ENCODE measurements around the gene LMNTD2.
A peak's percentile ranks its signal among the peaks of the same experiment; 100 is the strongest.

LMNTD2 gene

DNA sequence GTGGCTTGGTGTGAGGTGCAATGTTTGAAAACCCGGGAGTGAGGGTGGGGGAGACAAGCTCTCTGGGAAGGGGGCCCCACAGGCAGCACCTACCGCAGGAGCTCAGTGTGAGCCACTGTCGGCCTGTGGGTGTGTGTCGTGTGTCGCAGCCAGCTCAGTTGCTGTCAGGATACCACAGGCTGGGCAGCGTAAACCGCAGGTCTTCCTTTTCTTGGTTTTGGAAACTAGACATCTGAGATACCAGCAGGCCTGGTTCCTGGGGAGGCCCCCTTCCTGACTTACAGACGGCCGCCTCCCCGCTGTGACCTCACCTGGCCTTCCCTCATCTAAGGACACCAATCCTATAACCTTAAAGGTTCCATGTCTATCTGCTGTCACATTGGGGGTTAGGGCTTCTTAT lies 35.8 kb upstream of the LMNTD2 start:
- Mint-ChIP-seq H3K27ac (no peak overlapping the region), H3K4me1 (ENCODE audit: low read depth) (no peaks in the 10 kb centered on the region), H3K36me3 (ENCODE audit: low read depth) (peaks cover 48% of the 10 kb centered on the region), H3K9me3 (no peaks in the 10 kb centered on the region), H3K27me3 (ENCODE audit: low read depth) (no peaks in the 10 kb centered on the region), H3K4me3 (no peak overlapping the region)
- no peak for DNase-seq (ENCODE audit: low spot score)

DNA sequence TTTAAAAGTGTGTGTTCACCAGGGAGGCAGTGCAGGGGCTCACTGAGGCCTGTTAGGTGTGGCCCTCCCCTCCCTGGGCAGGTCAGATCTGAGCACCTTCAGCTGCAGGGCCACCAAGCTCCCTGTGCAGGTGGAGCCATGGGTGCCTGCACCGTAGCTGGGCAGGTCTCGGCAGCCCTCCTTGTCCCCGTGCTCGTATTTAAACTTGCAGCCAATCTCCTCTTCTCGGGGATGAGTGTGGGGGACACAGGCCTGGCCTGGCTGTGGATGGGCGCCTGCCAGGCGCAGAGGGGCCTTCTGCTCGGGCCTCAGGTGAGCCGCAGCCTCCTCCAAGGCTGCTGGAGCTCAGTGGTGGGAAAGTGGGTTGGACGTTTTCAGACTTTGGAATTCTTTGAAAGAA lies 34.9 kb upstream of the LMNTD2 start:
- peaks cover 52% of the 10 kb centered on the region for H3K36me3 Mint-ChIP-seq (ENCODE audit: low read depth)
- H3K4me3 Mint-ChIP-seq = no peak overlapping the region
- H3K4me1 Mint-ChIP-seq (ENCODE audit: low read depth) = no peaks in the 10 kb centered on the region
- H3K27me3 Mint-ChIP-seq (ENCODE audit: low read depth) = no peaks in the 10 kb centered on the region
- H3K9me3 Mint-ChIP-seq = no peaks in the 10 kb centered on the region
- no peak overlapping the region for H3K27ac Mint-ChIP-seq
- DNase-seq (ENCODE audit: low spot score) = no peak

DNA sequence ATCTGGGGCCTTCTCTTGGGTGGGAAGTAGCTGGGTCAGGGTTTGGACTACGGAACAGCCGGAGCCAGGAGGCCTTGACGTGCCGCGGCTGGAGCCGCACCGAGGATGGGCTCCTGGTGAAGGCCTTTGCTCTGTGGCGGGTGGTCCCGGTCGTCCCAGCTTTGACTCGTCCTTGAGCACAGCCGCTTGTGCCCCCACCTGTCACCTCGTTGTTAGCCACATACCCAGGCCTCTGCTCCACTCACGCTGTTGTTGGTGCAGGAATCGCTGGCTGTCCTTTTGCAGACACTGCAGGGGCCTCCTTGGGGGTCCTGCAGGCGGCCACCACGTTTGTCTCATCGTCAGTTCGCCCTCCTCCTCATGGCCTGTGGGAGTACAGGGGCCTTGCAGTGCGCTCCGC lies 32.8 kb upstream of the LMNTD2 start:
- Mint-ChIP-seq H3K9me3 (no peaks in the 10 kb centered on the region), H3K4me3 (no peak overlapping the region), H3K27me3 (ENCODE audit: low read depth) (no peaks in the 10 kb centered on the region), H3K36me3 (ENCODE audit: low read depth) (peaks cover 64% of the 10 kb centered on the region), H3K27ac (no peak overlapping the region), H3K4me1 (ENCODE audit: low read depth) (no peaks in the 10 kb centered on the region)
- no peak for DNase-seq (ENCODE audit: low spot score)

DNA sequence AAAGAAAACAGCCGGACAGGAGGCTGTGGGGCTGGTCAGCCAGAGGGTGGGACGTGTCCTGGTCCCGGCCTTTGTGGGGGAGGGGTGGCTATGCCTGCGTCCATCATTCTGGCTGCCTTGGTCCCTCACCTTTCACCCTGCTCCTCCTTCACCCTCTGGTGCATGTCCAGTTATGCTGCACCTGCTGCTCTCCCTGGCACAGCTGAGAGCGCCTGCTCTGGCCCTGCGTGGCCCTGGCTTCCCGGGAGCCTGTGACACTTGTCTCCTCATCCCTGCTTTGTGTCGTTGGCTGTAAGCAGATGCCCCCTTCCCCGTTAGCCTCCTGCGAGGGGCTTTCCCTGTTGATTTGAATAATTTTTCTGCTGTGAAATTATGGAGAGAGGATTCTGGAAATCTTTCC lies 32.4 kb upstream of the LMNTD2 start:
- Mint-ChIP-seq H3K9me3 (no peaks in the 10 kb centered on the region), H3K27ac (no peak overlapping the region), H3K27me3 (ENCODE audit: low read depth) (no peaks in the 10 kb centered on the region), H3K36me3 (ENCODE audit: low read depth) (peaks cover 68% of the 10 kb centered on the region), H3K4me3 (no peak overlapping the region), H3K4me1 (ENCODE audit: low read depth) (peaks cover 4% of the 10 kb centered on the region)
- no peak for DNase-seq (ENCODE audit: low spot score)

DNA sequence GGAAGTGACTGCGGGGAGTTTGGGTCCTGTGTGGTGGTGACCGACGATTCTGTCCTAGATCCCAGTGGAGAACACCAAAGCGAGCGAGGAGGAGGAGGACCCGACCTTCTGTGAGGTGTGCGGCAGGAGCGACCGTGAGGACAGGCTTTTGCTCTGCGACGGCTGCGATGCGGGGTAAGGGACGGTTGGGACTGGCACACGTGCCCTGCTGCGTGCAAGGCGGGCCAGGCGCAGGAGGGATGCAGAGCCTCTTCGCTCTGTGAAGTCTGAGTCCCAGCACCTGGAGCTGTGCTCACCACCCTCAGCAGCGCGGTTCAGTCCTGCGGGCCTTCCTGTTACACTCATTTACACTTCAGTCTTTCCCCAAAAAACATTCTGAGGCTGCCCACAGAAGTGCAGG lies 32.0 kb upstream of the LMNTD2 start:
- H3K9me3 Mint-ChIP-seq = no peaks in the 10 kb centered on the region

DNA sequence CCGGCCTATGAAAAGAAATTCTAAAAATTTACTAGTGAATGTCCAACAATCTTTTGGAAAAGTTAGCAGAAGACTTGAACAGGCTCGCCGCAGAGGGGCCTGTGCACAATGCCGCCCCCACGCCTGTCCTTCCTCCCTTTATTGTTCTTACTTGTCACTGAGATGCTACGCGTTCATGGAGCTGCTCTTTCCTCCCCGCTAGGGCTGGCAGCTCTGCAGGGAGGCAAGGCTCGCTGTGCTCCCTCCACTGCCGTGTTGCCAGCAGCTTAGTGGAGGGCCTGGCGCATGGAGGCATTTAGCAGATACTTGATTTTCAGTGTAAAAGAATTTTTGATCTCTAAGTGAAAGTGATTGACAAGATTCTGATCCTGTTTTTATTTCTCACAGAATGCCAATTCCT lies 30.5 kb upstream of the LMNTD2 start:
- Mint-ChIP-seq H3K4me3 (no peak overlapping the region), H3K36me3 (ENCODE audit: low read depth) (peaks cover 69% of the 10 kb centered on the region), H3K27ac (no peak overlapping the region)

More for the DNA sequence above, 32.0 kb upstream of the LMNTD2 start:
- peaks cover 8% of the 10 kb centered on the region for H3K4me1 Mint-ChIP-seq (ENCODE audit: low read depth)
- H3K4me3 Mint-ChIP-seq = no peak overlapping the region
- no peak overlapping the region for H3K27ac Mint-ChIP-seq
- no peak for DNase-seq (ENCODE audit: low spot score)
- no peaks in the 10 kb centered on the region for H3K27me3 Mint-ChIP-seq (ENCODE audit: low read depth)
- H3K36me3 Mint-ChIP-seq (ENCODE audit: low read depth) = peaks cover 72% of the 10 kb centered on the region

DNA sequence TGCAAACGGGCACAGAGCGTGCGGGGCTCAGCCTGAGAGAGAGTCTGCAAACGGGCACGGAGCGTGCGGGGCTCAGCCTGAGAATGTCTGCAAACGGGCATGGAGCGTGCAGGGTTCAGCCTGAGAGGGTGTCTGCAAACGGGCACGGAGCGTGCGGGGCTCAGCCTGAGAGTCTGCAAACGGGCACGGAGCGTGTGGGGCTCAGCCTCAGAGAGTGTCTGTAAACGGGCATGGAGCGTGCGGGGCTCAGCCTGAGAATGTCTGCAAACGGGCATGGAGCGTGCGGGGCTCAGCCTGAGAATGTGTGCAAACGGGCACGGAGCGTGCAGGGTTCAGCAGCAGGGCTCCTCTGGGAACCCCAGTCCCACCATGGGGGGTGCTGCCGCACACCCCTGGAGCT lies 29.3 kb upstream of the LMNTD2 start:
- Mint-ChIP-seq H3K27me3 (ENCODE audit: low read depth) (no peaks in the 10 kb centered on the region), H3K9me3 (no peaks in the 10 kb centered on the region), H3K36me3 (ENCODE audit: low read depth) (peaks cover 66% of the 10 kb centered on the region), H3K4me1 (ENCODE audit: low read depth) (peaks cover 20% of the 10 kb centered on the region), H3K27ac (no peak overlapping the region), H3K4me3 (no peak overlapping the region)
- DNase-seq (ENCODE audit: low spot score) = no peak

More for the DNA sequence above, 30.5 kb upstream of the LMNTD2 start:
- Mint-ChIP-seq H3K9me3 (no peaks in the 10 kb centered on the region), H3K4me1 (ENCODE audit: low read depth) (peaks cover 20% of the 10 kb centered on the region), H3K27me3 (ENCODE audit: low read depth) (no peaks in the 10 kb centered on the region)
- DNase-seq (ENCODE audit: low spot score) = no peak

DNA sequence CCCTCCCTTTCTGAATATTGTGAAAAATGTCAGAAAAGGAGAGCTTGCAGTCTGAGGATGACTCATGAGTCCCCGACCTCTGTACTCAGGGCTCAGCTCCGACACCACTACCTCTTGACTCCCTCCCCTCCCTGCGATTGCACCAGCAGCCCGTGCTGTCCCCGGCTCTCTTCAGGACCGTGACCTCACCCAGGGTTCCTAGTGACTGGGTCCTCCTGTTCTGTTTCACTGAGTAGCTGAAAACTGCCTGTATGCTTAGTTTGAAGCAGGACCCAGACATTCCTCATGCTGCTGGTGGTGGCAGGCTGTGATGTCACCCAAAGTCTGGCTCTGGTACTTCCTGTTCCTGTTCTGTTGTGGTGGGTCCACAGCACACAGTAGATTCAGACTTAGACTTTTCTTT lies 27.4 kb upstream of the LMNTD2 start:
- DNase-seq (ENCODE audit: low spot score) = peak; percentile 72
- H3K4me3 Mint-ChIP-seq = peak overlapping the region; percentile 80
- H3K27ac Mint-ChIP-seq = peak overlapping the region; percentile 99
- H3K9me3 Mint-ChIP-seq = no peaks in the 10 kb centered on the region
- H3K36me3 Mint-ChIP-seq (ENCODE audit: low read depth) = peaks cover 59% of the 10 kb centered on the region
- peaks cover 20% of the 10 kb centered on the region for H3K4me1 Mint-ChIP-seq (ENCODE audit: low read depth)
- H3K27me3 Mint-ChIP-seq (ENCODE audit: low read depth) = no peaks in the 10 kb centered on the region

DNA sequence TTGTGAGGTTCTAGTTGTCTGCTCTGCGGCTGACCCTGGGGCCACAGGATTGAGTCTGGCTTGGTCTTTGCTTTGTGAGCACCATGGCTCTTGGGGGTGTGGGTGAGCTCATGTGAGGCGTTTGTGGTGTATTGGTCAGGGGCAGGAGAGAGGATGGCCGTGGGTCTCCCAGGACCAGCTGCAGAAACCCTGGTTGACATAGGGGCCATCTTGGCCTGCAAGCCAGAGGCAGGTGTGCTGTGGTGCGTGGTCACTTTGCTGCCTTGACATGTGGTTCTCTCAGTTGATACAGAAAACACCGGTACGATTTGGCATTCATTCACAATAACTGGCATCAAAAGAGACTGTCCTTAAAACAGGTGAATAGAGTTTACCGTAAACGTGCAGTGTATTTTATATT lies 27.0 kb upstream of the LMNTD2 start:
- DNase-seq (ENCODE audit: low spot score) = no peak
- Mint-ChIP-seq H3K4me1 (ENCODE audit: low read depth) (peaks cover 20% of the 10 kb centered on the region), H3K36me3 (ENCODE audit: low read depth) (peaks cover 56% of the 10 kb centered on the region), H3K4me3 (peak overlapping the region; percentile 80), H3K27ac (peak overlapping the region; percentile 99), H3K27me3 (ENCODE audit: low read depth) (no peaks in the 10 kb centered on the region), H3K9me3 (no peaks in the 10 kb centered on the region)

DNA sequence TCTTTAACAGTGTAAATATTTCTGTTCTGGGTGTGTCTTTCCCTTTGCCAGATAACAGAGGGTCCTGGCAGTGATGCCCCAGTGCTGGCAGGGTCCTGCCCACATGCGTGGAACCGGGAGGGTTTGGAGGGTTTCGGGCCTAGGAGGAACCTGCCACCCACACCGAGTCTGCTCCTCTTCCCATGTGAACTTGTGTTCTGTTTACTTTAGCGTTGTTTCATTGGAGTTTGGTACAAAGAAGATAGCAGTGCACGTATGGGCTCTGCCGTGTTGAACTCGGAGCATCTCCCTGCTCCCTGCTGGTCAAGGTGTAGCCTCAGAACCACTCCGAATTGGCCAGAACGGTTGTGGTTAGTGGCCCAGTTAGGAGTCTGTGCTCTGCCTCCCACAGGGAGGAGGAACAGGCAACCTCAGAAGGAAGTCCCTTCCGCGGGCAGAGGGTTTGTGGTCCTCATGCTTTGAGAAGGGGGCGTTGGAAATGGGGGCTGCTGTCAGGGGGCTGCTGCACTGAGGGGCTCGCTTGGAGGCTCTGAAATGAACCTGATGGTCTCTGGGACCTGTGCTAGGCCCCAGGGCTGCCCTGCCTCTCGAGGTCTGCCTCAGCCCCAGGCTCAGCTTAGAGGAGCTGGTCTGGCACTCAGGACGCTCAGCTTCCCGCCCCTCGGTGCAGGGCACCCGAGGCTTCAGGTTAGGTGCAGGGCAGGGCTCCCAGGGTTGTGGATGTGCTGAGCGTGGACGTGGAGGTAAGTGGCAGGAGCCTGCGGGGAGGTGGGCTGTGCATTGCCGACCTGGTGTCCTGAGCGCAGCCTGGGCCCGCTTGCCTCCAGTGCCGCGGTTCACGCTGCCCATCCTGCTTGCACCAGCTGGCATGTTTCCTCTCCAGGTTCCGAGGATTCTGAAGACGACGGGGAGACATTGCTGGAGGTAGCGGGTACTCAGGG lies 26.1 kb upstream of the LMNTD2 start:
- Mint-ChIP-seq H3K4me3 (no peak overlapping the region), H3K27me3 (ENCODE audit: low read depth) (no peaks in the 10 kb centered on the region), H3K27ac (peak overlapping the region; percentile 39), H3K4me1 (ENCODE audit: low read depth) (peaks cover 20% of the 10 kb centered on the region), H3K36me3 (ENCODE audit: low read depth) (peaks cover 58% of the 10 kb centered on the region), H3K9me3 (no peaks in the 10 kb centered on the region)
- DNase-seq (ENCODE audit: low spot score) = no peak

DNA sequence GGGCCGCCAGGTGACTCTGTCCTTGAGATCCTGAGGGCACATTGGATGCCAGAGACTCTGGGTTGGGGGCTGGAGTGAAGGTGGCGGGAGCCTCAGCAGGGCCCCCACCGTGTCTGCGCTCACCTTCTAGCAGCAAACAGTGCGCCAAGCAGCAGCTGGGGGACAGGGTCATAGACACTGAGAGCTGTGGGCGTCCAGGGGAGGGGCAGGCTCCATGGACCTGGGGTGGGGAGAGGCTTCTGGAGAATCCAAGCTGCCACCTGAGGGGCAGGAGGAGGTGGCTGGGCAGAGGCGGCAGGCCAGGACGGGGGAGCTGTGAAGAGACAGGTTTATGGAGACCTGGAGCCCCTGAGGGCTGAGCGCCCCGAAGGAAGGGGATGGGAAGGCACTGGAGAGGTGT lies 23.7 kb upstream of the LMNTD2 start:
- peaks cover 29% of the 10 kb centered on the region for H3K4me1 Mint-ChIP-seq (ENCODE audit: low read depth)
- no peak for DNase-seq (ENCODE audit: low spot score)
- no peaks in the 10 kb centered on the region for H3K27me3 Mint-ChIP-seq (ENCODE audit: low read depth)
- no peak overlapping the region for H3K27ac Mint-ChIP-seq
- no peaks in the 10 kb centered on the region for H3K9me3 Mint-ChIP-seq
- H3K4me3 Mint-ChIP-seq = no peak overlapping the region
- H3K36me3 Mint-ChIP-seq (ENCODE audit: low read depth) = peaks cover 40% of the 10 kb centered on the region

DNA sequence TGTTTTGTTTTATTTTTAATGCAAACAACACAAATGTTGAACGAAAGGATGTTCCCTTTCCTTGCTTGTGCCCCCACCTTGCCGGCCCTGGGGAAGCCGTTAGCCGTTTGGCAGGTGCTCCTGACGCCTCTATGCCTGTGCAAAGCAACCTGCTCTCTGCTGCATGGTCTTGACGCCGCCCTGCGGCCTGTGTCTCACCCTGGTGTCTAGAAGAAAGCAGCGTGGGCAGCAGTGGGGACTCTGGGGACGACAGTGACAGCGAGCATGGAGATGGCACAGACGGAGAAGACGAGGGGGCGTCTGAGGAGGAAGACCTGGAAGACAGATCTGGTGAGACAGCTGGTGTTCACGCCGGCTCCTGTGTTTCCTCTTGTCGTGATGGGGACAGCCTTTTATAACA lies 21.2 kb upstream of the LMNTD2 start:
- Mint-ChIP-seq H3K36me3 (ENCODE audit: low read depth) (peaks cover 24% of the 10 kb centered on the region), H3K4me3 (no peak overlapping the region), H3K27ac (no peak overlapping the region), H3K4me1 (ENCODE audit: low read depth) (peaks cover 31% of the 10 kb centered on the region), H3K9me3 (no peaks in the 10 kb centered on the region), H3K27me3 (ENCODE audit: low read depth) (no peaks in the 10 kb centered on the region)
- DNase-seq (ENCODE audit: low spot score) = no peak

DNA sequence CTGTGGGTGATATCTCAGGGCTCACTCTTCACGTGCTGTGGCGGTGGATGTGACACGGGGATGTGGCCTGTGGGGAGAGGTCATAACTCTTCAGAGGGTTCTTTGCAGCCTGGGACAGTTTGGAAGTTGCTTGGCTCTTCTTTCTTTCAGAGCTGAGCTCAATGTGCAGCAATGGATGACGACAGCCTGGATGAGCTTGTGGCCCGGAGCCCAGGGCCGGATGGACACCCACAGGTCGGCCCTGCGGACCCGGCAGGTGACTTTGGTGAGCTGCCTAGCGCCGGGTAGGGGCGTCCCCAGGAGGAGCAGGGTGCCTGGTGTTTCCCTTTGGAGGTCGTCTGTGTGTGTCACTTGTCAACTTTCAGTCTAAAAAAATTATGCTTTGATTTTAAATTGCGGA lies 20.8 kb upstream of the LMNTD2 start:
- H3K27ac Mint-ChIP-seq = no peak overlapping the region
- peaks cover 21% of the 10 kb centered on the region for H3K36me3 Mint-ChIP-seq (ENCODE audit: low read depth)
- no peak for DNase-seq (ENCODE audit: low spot score)
- H3K4me3 Mint-ChIP-seq = peak overlapping the region; percentile 9
- H3K27me3 Mint-ChIP-seq (ENCODE audit: low read depth) = no peaks in the 10 kb centered on the region
- H3K4me1 Mint-ChIP-seq (ENCODE audit: low read depth) = peaks cover 28% of the 10 kb centered on the region
- no peaks in the 10 kb centered on the region for H3K9me3 Mint-ChIP-seq

DNA sequence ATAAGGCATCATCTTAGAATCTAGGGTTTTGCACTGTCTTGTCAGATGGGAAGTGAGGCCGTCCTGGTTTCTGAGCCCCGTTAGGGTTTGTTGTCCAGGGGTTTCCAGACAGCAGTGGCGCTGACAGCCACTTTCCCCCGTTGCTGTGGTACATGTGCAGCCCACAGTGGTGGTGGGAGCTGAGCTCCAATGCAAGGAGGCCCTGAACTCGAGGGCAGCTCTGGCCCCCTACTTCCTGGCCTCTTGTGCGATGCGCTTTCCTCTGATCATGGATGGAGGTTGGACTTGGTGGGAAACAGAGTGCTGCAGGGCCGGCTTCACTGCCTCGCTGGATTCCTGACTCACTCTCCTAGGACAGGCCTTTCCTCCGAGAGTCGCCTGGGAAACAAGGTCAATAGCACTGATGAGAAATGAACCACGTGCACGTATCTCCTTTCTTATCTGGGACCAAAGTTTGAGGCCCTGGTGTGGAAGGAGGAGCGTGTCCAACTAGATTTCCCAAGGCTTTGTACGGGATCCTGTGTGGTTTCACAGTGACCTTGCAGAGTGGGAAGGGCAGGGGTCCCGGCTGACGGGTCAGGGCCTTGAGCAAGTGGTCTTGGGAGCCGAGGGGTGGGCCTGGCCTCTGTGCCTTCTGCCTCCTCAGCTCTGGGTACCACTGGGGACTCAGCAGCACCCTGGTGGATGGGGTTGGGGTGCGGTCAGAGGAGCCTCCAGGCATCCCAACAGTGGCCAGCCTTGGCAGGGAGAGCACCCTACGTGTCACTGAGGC lies 19.5 kb upstream of the LMNTD2 start:
- peak overlapping the region; percentile 60 for H3K27ac Mint-ChIP-seq
- no peak for DNase-seq (ENCODE audit: low spot score)
- peaks cover 1% of the 10 kb centered on the region for H3K27me3 Mint-ChIP-seq (ENCODE audit: low read depth)
- no peak overlapping the region for H3K4me3 Mint-ChIP-seq
- no peaks in the 10 kb centered on the region for H3K9me3 Mint-ChIP-seq
- peaks cover 17% of the 10 kb centered on the region for H3K36me3 Mint-ChIP-seq (ENCODE audit: low read depth)
- H3K4me1 Mint-ChIP-seq (ENCODE audit: low read depth) = peaks cover 26% of the 10 kb centered on the region

Data from T-helper 2 cell treated with Interferon-gamma antibody and Interleukin-4, amounts not matched to agents 5 μg/mL and 100 μg/mL, for 36 hours (primary cell).